Spleen (tissue), 11 donors: ENCODE measurements around the gene RPTOR. TPM values are rescaled to one million over a fixed set of nuclear protein-coding genes. Genes with fewer than 3 reads are reported as not detected.

ENCODE experiments used
- DNase-seq: peaks from one replicate; pipeline ENCODE4 v3.0.0-alpha.2; 2020
- H3K27ac ChIP-seq, 8 donors: fragments of 200-600 bp; sonication (generic) in 7 of 8; 1 replicate in 4 of 8; 2 replicates in 4 of 8; pipeline versions ENCODE4 v1.5.0 to v1.8.0; 2016 to 2021; ENCODE audit warnings: inconsistent platforms in 4 of 8, mild to moderate bottlenecking in 4 of 8, moderate library complexity in 1 of 8
- H3K27me3 ChIP-seq, 7 donors: fragments of 200-600 bp; sonication (generic) in 6 of 7; replicated peaks in 1 of 7; 1 replicate in 4 of 7; 2 replicates in 3 of 7; pipeline versions ENCODE4 v1.5.0 to v1.8.0; 2016 to 2021; ENCODE audit warnings: inconsistent platforms in 3 of 7, mild to moderate bottlenecking in 1 of 7
- H3K36me3 ChIP-seq, 6 donors: fragments of 200-600 bp; sonication (generic) in 5 of 6; 1 replicate in 4 of 6; 2 replicates in 2 of 6; pipeline versions ENCODE4 v1.5.0 to v1.8.0; 2016 to 2021; ENCODE audit warnings: inconsistent platforms in 2 of 6
- H3K4me1 ChIP-seq, 6 donors: fragments of 200-600 bp; sonication (generic) in 5 of 6; 1 replicate in 3 of 6; 2 replicates in 3 of 6; pipeline versions ENCODE4 v1.5.0 to v1.8.0; 2016 to 2021; ENCODE audit warnings: inconsistent platforms in 3 of 6
- H3K4me3 ChIP-seq, 8 donors: fragments of 200-600 bp; sonication (generic) in 7 of 8; 1 replicate in 4 of 8; 2 replicates in 4 of 8; pipeline versions ENCODE4 v1.5.0 to v1.8.0; 2016 to 2021; ENCODE audit warnings: inconsistent platforms in 4 of 8, mild to moderate bottlenecking in 4 of 8, moderate library complexity in 2 of 8
- H3K9me3 ChIP-seq, 8 donors: fragments of 200-600 bp; sonication (generic) in 7 of 8; 1 replicate in 4 of 8; 2 replicates in 4 of 8; pipeline versions ENCODE4 v1.5.0 to v1.8.0; 2016 to 2021; ENCODE audit warnings: inconsistent platforms in 4 of 8
- POLR2A ChIP-seq, 3 donors: fragments of 450-650 bp; IDR thresholded peaks; one replicate each; pipeline ENCODE4 v1.5.1; 2017; ENCODE audit warnings: antibody characterized with exemption in 3 of 3, mild to moderate bottlenecking in 1 of 3
- POLR2AphosphoS5 ChIP-seq, 3 donors: sonication (generic); formaldehyde crosslinking; IDR thresholded peaks; one replicate each; pipeline ENCODE4 v1.5.1; 2017; ENCODE audit warnings: antibody characterized with exemption in 3 of 3
- WGBS, 5 donors: extraction: QIAGEN DNeasy Blood & Tissue Kit in 3 of 5; methylation state at CpG; one replicate each; pipeline versions ENCODE4 v1.1.5 to v1.1.7; 2013 to 2018; 5-methylcytosine and 5-hydroxymethylcytosine counted together
- intact Hi-C: fragments of 100-400 bp; cut with DNase I; formaldehyde crosslinking; loops from one replicate; pipeline ENCODE4 v1.15.0; 2023; ENCODE audit warnings: low total_unique reads
- polyA plus RNA-seq, 3 donors: library from polyadenylated mRNA; stranded (reverse); fragments of 200-250 nt; gene quantifications; one replicate each; pipeline ENCODE4 v1.2.1, GENCODE V29; 2013
- total RNA-seq, 7 donors: library from RNA; depleted of rRNA in 3 of 7; stranded (reverse); fragments of >200 nt in 3 of 7; fragmentation: NEBNext Ultra II Directional in 4 of 7; extraction: Animal tissue kit (Norgen Biotek cat#: 25700) in 4 of 7; gene quantifications; one replicate each; pipeline versions ENCODE4 v1.1.0 to v1.2.1, GENCODE V29; 2016 to 2021
- TF ChIP-seq, protein P1 (sequence below), 11 experiments: fragments of 200-600 bp in 7 of 11; fragments of 450-650 bp in 4 of 11; sonication (generic) in 4 of 11; IDR thresholded peaks in 8 of 11; conservative IDR thresholded peaks in 3 of 11; 1 replicate in 7 of 11; 2 replicates in 4 of 11; pipeline versions ENCODE4 v1.4.0 to v1.8.0; 2016 to 2021; ENCODE audit warnings: antibody characterized with exemption in 11 of 11, inconsistent platforms in 4 of 11, mild to moderate bottlenecking in 1 of 11
- donor health status: healthy with polysubstance abuse.
- donor health status: DM: no; HTN: no; CAD: no; lungs with moderate emphysema.
- donor health status: DM: no; HTN: no; CAD: no.
- donor health status: Bipolar disorder and iron deficiency.
- donor health status: healthy.
- donor health status: DM: no; HTN: no; CAD: no.
- donor health status: DM: yes; HTN: yes; CAD: no.

Gene RPTOR
- total and polyA plus RNA-seq, 10 donors: 3.1 to 61.2 (median 40.7) TPM

DNA sequence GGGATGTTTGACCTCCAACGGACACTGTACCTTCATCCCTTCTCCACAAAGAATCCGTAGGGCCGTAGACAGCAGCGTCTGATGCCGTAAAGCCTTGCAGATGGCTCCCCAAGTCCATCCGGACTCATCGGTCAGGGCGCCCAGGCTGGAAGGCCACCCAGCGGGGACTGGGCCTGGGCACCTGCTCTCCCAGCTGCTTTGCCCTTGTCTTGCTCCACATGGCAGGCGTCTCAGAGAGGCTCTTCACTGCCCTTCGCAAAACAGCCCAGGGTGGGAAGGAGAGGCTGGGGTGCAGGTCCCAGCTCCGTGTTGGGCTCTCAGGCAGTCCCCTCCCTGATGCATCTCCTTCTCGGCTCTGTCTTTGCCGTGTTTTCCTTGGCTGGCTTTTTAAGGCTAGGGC, 6.2 kb upstream of the RPTOR start:
- Histone ChIP-seq H3K4me3 (no peak overlapping the region), H3K36me3 (no peaks in the 10 kb centered on the region), H3K27ac (no peak overlapping the region), H3K27me3 (peaks cover 0 to 26% (median 0%) of the 10 kb centered on the region in 7 donors), H3K9me3 (no peaks in the 10 kb centered on the region), H3K4me1 (peaks cover 0 to 13% (median 10%) of the 10 kb centered on the region in 6 donors)
- 81 to 89% (median 85%) methylated on average over 14 of the region's 14 CpGs for WGBS, 5 donors
- DNase-seq: peak; percentile 44
- TF ChIP-seq, protein P1, sequence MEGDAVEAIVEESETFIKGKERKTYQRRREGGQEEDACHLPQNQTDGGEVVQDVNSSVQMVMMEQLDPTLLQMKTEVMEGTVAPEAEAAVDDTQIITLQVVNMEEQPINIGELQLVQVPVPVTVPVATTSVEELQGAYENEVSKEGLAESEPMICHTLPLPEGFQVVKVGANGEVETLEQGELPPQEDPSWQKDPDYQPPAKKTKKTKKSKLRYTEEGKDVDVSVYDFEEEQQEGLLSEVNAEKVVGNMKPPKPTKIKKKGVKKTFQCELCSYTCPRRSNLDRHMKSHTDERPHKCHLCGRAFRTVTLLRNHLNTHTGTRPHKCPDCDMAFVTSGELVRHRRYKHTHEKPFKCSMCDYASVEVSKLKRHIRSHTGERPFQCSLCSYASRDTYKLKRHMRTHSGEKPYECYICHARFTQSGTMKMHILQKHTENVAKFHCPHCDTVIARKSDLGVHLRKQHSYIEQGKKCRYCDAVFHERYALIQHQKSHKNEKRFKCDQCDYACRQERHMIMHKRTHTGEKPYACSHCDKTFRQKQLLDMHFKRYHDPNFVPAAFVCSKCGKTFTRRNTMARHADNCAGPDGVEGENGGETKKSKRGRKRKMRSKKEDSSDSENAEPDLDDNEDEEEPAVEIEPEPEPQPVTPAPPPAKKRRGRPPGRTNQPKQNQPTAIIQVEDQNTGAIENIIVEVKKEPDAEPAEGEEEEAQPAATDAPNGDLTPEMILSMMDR (IDR thresholded peaks at IDR 0.05 in 8 of 11, conservative IDR thresholded peaks at IDR 0.05 in 3 of 11): no peak
- TF ChIP-seq POLR2A (IDR thresholded peaks at IDR 0.05): no peak
- TF ChIP-seq POLR2AphosphoS5 (IDR thresholded peaks at IDR 0.05): no peak
- intact Hi-C loops: no loop called here

DNA sequence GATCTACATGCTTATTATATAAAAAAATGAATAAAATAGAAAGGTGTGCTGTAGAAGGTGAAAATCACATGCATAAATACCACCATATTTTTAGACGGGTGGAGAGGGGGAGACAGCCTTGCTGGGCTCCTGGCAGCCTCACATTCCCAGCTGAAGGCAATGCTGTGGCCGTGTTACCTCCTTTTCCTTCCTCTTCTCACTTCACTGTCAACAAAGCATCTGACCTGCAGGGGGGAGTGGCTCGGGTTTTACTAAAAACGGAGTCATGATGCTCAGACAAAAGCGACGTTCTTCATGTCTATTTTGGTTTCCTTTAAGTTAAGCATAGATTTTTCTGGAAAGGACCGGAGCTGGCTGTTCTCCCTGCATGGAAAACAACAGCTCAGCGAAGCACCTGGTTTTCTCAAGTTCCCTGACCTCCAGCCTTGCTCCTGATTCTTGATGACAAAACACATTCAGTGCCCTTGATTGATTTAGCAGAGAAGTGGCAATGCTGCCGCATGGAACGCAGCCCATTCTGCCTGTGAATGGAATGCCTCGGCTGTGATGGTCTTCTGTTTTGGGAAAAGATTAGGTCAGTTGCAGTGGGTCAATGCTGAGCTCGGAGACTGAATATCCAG, 5.5 kb upstream of the RPTOR start:
- WGBS, 5 donors: 10 to 13% (median 12%) methylated on average over 12 of the region's 12 CpGs
- H3K9me3 ChIP-seq: no peaks in the 10 kb centered on the region
- peaks cover 0 to 14% (median 11%) of the 10 kb centered on the region in 6 donors for H3K4me1 ChIP-seq
- peak; percentile 35 for DNase-seq
- H3K36me3 ChIP-seq: no peaks in the 10 kb centered on the region
- TF ChIP-seq POLR2AphosphoS5 (IDR thresholded peaks at IDR 0.05) (no peak), POLR2A (IDR thresholded peaks at IDR 0.05) (no peak)
- TF ChIP-seq, protein P1 (IDR thresholded peaks at IDR 0.05 in 8 of 11, conservative IDR thresholded peaks at IDR 0.05 in 3 of 11): no peak
- no peak overlapping the region for H3K27ac ChIP-seq
- no peak overlapping the region for H3K4me3 ChIP-seq
- H3K27me3 ChIP-seq: peaks cover 0 to 32% (median 0%) of the 10 kb centered on the region in 7 donors
- intact Hi-C loops: no loop called here

DNA sequence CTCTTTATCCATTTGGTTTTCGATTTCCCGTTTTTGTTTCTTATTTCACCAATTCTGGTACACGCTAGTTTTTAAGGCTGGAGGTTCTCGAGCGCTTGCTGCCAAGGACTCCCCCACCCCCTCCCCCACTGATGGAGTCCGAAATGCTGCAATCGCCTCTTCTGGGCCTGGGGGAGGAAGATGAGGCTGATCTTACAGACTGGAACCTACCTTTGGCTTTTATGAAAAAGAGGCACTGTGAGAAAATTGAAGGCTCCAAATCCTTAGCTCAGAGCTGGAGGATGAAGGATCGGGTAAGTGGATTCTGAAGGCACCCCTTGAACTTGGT, 825 bp downstream of the RPTOR start:
- no peaks in the 10 kb centered on the region for H3K9me3 ChIP-seq
- 4 to 11% (median 8%) methylated on average over 8 of the region's 8 CpGs for WGBS, 5 donors

DNA sequence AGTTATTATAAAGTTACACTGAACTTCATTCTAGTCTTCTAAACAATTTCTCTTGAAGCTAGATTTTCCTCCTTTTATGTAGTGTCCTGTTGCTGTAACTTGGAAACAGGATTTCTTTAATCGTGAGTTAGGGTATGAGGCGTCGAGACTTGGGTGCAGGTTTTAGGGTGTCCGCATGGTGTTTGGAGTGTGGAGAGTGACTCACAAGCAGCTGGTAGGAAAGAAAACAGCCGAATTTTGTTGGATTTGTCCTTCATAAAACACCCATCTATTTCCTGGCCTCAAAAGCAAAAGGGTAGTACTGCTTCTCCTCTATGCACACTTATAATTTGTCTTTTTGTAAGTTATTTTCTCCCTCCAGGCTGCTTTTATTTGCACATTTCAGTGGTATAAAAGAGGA, 1.6 kb downstream of the RPTOR start:
- H3K9me3 ChIP-seq: no peaks in the 10 kb centered on the region
- DNase-seq: no peak
- 78 to 86% (median 78%) methylated on average over 5 of the region's 5 CpGs for WGBS, 5 donors
- peaks cover 0 to 22% (median 0%) of the 10 kb centered on the region in 6 donors for H3K36me3 ChIP-seq
- peaks cover 0 to 27% (median 0%) of the 10 kb centered on the region in 7 donors for H3K27me3 ChIP-seq
- H3K4me1 ChIP-seq: peaks cover 17 to 62% (median 42%) of the 10 kb centered on the region in 6 donors
- H3K27ac ChIP-seq: no peak overlapping the region
- intact Hi-C loops: no loop called here
- peak overlapping the region in 1 of 8 donors; percentile 100 for H3K4me3 ChIP-seq
- TF ChIP-seq, protein P1 (IDR thresholded peaks at IDR 0.05 in 8 of 11, conservative IDR thresholded peaks at IDR 0.05 in 3 of 11): no peak
- TF ChIP-seq POLR2A (IDR thresholded peaks at IDR 0.05): no peak
- no peak for TF ChIP-seq POLR2AphosphoS5 (IDR thresholded peaks at IDR 0.05)

More for the DNA sequence above, 825 bp downstream of the RPTOR start:
- DNase-seq: no peak
- Histone ChIP-seq H3K27me3 (peaks cover 0 to 32% (median 0%) of the 10 kb centered on the region in 7 donors), H3K4me3 (peak overlapping the region; percentile 88 to 100 (median 98)), H3K36me3 (peaks cover 0 to 17% (median 0%) of the 10 kb centered on the region in 6 donors), H3K4me1 (peaks cover 17 to 58% (median 42%) of the 10 kb centered on the region in 6 donors), H3K27ac (peak overlapping the region in 2 of 8 donors; percentile 83 to 87)
- intact Hi-C loops: no loop called here
- TF ChIP-seq, protein P1 (IDR thresholded peaks at IDR 0.05 in 8 of 11, conservative IDR thresholded peaks at IDR 0.05 in 3 of 11): no peak
- TF ChIP-seq POLR2A (IDR thresholded peaks at IDR 0.05) (no peak), POLR2AphosphoS5 (IDR thresholded peaks at IDR 0.05) (no peak)
